Measurements from ENCODE around the gene ERC2. TPM values are rescaled to one million over a fixed set of nuclear protein-coding genes. Genes with fewer than 3 reads are reported as not detected.

ERC2 gene
- total RNA-seq, 1 experiment from 2014 or later, result not detected

DNA sequence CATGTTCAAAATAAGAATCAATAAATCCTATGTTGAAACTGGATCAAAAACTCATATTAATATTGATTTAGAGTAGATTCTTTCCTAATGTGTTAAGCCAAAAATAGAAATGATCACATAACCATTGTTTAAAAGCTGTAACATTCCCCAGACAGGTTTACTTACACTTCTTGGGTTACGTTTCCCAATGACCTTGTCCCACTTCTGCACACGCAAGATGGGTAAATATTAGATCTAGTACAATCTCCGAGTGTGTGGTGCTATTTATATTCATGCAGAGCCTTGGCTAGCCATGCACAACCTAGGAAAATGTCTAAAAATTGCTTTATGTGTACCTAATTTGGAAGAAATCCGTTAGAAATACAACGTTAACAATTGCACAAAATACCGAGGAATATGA is 39.6 kb downstream of the ERC2 start:
- DNase-seq (ENCODE audit: low spot score), result no peak

DNA sequence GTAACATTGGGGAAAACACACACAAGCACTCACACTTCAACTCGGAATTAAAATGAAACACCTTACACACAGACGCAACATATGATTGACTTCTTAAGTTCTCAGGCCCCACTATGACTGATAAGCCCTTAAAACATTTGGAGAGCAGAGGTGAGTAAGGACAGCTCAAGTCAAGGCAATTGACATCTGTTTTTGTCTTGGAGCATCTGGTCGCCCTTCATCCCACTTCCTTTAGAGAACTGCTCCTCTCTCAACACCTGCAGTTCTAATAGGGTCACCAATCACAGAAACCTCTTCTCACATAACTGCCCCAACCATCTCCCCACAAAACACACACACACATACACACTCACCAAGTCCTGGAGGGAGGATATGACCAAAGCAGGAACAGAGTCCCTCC is 43.4 kb downstream of the ERC2 start:
- DNase-seq (ENCODE audit: low spot score), result no peak

DNA sequence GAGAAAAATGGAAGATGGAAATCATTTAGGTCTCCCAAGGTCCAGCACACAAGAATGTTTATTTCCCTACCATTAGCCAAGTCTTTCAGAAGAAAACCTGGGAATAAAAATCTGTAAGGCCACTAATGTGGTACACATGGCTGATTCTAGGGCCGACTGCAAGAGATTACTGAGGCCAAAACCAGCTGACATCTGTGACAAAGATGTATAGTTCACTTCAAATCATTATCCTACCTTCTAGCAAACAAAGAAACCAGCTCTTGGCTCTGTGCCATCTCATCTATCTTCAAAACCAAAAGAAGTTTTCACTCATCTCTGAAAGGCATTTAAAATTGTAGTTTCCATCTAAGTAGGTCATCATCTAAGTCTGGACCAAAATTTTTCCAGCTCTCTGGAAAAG is 43.9 kb downstream of the ERC2 start:
- no peak for DNase-seq (ENCODE audit: low spot score)

DNA sequence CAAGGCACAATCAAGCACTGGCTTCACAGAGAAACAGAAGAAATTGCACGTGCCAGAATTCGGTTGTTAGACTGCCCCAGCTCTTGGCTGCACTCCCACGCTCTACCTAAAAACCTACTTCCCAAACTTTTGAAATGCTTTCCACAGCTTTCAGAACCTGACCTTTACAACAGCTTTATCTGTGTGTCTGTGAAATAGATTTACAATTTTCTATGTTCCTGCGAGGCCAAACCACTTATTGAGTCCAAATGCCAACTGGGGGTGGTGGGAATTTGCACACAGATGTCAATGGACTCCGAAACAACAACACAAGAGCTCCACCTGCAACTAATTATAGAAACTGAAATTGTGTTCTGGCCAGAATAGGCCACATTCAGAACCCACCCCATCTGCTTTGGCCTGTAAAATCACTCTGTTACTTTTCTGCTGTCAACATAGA is 44.6 kb downstream of the ERC2 start:
- no peak for DNase-seq (ENCODE audit: low spot score)

DNA sequence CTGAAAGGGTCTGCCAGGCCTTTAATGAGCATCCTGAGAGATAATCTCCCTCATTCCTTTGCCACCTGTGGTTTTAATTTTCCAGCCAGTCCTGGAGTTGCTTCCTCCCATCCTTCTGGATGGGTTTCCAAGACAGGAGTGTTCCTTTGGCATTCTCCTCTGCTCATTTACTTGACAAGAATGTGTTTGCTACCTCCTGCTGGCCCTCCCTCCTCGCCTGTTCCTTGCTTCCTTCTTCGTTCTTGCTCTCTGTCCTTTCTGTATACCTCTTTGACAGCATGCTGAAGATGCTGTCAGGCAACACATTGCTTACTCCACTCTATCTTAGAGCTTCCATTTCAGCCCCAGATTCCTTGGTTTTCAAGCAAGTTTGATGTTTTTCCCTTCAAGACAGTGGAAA is 46.0 kb downstream of the ERC2 start:
- DNase-seq (ENCODE audit: low spot score), result no peak

DNA sequence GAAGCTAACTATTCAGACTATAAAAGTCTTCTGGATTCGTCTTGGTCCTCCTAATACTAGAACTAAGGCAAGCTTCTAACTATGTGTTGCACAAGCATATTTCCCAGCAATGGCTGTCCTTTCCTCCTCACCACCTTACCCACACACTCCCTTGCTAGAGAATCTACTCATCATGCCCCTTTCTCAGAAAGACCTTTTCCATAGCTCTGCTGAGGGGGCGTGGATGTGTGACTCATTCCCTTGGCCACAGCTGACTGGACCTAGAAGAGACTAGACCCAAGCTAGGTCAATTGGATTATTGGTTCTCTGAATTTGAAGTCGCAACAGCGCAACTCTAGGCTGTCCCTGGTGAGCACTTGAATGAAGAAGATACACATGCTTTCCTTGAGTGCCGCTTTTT is 47.1 kb downstream of the ERC2 start:
- DNase-seq (ENCODE audit: low spot score), result no peak

DNA sequence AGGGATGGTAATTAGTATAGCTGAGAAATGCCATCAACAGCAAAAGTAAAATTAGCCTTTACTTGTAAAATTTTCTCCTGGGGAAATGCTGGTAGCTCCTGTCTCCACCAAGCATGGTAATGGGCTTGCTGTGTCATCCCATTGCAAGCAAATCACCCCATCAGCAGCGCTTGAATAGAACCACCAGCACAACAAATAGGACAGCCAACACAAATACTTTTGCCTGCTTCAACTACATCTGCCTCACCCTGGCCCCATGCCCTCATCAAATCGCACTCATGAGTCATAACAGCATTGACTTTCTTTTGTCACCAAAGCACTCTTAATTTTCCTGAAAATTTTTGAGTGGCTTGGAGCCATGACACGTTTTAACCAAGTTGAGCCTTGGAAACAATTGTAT is 52.6 kb downstream of the ERC2 start:
- DNase-seq (ENCODE audit: low spot score), result no peak

DNA sequence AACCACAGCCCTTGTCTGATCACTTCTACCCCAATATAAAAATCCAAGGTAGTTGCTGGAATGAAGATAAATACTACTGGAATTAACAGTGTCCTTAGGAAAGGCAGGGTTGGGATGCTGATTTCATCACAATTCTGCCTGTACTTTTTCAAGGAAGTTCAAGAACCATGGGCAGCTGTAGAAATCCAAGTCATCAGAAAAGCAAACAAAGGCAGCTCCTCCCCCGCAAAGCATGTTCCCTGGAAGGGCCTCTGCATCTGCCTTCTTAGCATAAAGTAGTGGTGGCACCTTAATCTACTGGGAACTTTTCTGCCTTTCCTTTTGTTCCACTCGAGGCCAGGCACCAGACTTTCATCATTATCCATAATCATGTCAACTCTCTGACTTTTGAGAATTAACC is 54.4 kb downstream of the ERC2 start:
- DNase-seq (ENCODE audit: low spot score), result peak; percentile 2

DNA sequence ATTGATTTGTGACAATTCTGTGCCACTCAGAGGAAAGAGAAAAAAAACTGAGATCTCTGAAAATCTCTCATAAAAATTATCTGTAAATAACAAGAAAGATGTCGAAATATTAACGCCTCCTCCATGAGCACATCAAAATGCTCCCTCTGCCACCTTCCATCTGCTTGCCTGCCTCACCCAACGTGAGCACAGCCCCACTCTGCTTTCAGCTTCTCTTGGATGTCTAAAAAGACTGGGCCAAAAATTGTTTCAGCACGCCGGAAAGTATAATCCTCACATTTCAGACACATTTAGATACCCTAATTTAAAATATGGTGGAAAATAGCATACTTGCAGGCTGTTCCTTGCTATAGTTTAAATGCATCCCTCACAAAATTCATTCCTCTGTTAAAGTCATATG is 57.1 kb downstream of the ERC2 start:
- DNase-seq (ENCODE audit: low spot score), result no peak

DNA sequence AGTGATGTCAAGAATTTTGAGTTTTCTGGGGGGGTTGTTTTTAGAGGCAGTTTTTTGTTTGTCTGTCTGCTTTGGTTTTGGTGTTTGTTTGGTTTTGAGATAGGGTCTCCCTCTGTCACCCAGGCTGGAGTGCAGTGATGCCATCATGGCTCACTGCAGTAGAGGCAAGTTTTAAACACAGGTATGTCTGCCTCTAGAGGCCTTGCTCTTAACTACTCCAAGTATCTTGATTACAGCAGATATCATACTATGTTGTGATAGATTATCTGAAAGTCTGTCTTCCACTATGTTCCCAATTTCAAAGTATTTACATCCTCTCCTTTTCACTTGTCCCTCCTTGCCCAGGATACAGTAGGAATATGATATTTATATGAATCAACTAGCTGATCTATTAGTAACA is 57.7 kb downstream of the ERC2 start:
- no peak for DNase-seq (ENCODE audit: low spot score)

DNA sequence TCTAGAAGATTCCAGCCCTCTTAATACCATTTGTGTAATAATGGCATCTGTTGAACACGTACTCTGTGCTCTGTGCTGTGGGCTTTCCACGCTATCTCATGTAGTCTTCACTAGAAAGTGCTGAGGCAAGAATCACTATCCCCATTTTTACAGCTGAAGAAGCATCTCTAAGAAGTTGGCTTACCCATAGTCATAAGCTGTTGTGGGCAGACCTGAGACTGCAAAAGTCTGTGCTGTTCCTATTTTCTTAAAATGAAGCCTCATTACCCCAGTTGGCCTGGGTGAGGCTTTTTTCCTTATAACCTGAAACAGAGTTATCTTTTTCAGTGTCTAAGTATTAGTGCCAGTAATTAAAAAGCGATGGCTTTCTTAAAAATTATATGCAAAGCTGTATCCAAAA is 58.5 kb downstream of the ERC2 start:
- no peak for DNase-seq (ENCODE audit: low spot score)

DNA sequence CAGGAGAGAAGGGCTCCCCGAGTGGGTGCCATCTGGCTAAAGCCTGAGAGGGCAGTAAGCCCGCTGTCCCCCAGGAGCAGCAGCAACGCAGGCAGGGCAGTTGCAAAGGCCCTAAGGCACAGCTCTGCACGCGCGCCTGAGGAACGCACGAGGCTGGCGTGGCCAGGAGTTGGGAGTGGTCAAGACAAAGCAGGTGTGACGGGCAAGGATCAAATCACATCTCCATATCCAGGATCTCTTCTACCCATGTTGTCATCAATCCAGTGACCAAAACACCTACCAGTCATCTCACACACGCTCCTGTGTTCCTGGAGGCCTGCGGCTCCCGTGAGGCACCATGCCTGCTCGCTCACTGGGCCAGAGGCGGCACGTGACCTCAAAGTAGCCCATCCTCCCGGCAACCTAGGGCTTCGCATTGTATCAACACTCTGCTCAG is 59.5 kb downstream of the ERC2 start:
- DNase-seq (ENCODE audit: low spot score), result no peak

DNA sequence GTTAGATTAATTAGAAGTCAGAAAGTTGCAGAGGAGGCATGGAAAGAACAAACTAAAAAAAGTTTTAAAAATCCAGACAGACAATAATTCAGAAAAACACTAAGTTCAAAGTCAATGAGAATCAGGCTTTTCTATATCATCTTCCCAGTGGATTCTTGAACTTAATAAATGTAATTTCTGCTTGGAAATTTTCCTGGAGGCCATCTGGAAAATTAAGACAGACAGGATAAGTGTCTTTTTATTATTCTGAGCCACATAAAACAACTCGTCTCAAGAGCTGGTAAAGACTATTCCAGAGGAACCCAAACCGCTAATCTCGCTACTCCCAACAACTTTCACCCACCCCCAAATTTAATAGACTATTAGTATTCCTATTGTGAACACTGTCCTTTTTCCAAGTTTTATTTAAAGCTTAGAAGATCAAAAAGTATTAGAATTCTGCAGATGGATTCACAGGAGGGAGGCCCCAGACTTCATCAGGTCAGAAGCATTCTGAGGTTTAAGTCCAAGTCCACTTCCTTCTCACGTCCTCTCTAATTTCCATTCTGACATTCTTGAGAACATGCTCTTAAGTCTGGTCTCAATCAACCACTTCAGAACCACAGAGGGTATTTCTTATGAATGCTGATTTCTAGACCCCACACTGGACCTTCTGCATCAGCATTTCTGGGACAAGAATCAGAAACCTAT is 61.3 kb downstream of the ERC2 start:
- DNase-seq (ENCODE audit: low spot score), result no peak

DNA sequence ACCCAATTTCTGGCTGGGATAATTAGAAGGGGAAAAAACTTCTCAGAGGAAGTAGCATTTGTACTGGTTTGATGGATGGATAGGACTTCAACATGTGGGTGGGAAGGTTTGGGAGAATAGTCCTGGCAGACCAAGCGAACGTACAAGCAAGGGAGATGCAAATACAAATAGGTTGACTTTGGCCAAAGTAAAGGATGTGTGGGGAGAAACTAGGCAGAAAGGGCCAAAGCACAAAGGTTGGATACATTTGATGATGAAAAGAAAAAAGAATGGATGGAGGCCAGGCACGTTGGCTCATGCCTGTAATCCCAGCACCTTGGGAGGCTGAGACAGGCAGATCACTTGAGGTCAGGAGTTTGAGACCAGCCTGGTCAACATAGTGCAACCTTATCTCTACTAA is 63.4 kb downstream of the ERC2 start:
- DNase-seq (ENCODE audit: low spot score), result no peak

DNA sequence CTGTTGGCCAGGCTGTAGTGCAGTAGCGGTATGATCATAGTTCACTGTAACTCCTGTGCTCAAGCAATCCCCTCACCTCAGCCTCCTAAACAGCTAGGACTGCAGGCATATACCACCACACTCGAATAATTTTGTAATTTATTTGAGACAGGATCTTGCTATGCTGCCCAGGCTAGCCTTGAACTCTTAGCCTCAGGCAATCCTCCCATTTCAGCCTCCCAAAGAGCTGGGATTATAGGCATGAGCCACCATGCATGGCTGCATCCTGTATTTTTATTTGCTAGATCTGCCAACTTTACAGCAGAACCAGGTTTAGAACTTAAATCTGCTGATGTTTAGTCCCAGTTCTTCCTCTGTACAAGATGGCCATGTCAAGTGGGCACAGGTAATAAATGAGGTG is 69.6 kb downstream of the ERC2 start:
- no peak for DNase-seq (ENCODE audit: low spot score)

DNA sequence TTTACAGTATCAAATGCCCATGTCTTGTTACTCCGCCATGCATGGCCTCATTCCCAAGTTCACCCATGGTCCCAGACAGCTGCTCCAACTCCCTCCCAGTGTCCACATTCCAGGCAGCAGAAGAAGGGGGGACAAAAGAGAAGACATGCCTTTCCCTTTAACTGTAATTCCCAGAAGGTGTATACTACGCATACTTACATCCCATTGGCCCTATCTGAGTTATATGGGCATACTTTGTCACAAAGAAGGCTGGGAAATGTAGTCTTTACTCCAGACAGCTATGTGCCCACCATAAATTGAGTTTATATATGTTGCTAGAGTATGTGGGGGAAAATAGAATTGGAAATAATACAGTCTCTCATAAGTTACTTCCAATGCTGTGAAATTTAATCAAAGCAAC is 70.5 kb downstream of the ERC2 start:
- DNase-seq (ENCODE audit: low spot score), result no peak

DNA sequence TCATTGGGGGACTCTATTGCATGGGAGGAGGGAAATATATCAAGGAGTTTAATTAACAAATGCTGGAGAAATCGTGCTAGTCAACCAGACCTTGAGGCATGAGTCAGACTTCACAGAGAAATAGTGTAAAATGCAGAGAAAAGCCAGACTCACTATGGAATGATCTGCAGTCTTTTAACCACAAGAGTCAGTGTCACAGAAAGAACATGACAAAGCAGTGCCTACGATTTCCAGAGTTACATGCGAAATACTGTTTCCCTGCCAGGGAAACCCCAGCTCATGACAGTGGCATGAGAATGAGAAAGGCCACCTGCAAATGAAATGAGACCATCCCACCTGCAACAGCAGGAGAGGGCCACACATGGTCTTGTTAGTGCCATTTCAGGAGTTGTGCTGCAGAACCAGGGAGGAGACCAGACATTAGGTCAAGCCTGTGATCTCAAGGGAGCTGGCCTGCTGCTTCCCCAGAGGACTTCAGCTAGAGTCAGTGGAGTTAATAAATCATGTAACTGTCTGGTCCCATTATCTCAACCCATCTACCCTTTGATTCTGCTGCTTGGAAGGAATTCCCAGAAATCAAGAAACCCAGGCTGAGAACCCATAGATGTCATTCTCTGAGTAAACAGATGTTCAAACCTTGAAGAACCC is 79.0 kb downstream of the ERC2 start:
- no peak for DNase-seq (ENCODE audit: low spot score)

DNA sequence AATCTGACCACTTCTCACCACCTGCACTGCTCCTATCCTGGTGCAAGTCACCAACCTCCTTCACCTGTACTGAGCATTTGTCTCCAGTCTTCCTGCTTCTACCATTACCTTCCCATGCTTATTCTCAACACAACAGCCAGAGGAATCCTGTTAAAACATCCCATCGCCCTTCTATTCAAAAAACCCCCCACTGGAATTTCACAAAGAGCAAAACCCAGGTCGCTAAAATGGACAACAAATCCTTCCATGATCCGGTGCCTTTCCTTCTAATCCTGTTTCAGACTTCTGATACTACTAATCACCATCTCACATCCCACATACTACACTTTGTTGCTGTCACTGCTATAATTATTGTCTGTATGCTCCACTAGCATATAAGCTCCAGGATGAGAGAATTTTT is 85.2 kb downstream of the ERC2 start:
- no peak for DNase-seq (ENCODE audit: low spot score)

DNA sequence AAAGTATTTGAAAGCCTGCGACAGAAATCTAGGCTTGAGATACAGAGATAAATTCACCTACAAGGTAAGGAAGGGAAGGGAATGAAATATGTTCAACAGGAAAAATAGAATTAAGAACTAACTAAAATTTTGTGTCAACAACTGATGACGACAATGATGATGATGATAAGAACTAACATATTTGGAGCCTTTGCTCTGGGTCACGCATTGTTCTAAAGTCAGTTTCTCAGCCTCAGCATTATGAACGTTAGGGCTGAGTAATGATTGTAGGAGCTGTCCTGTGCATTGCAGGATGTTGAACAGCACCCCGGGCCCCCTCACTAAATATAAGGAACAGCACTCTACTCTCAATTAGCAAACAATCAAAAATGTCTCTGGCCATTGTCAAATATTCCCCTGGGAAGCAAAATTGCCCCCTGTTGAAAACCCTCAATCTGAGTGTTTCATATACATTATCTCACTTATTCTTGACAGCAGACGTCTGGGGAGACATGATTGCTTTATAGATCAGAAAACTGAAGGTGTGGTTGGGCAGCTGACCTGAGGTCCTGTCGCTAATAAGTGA is 88.5 kb downstream of the ERC2 start:
- DNase-seq (ENCODE audit: low spot score), result no peak

DNA sequence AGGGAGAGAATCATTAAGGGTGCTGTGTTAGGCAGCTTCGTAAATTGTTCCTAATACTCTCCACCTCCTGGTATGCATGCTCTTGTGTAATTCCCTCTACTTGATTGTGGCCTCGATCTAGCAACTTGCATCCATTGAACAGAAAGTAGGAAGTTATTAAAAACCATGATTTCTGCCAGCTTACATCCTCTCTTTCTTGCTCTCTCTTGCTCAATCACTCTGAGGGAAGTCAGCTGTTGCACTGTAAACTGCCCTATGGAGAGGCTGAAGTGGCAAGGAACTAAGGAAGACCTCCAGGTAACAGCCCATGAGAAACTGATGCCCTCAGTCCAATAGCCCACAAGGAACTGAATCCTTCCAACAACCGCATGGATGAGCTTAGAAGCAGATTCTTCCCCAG is 92.6 kb downstream of the ERC2 start:
- DNase-seq (ENCODE audit: low spot score), result no peak

DNA sequence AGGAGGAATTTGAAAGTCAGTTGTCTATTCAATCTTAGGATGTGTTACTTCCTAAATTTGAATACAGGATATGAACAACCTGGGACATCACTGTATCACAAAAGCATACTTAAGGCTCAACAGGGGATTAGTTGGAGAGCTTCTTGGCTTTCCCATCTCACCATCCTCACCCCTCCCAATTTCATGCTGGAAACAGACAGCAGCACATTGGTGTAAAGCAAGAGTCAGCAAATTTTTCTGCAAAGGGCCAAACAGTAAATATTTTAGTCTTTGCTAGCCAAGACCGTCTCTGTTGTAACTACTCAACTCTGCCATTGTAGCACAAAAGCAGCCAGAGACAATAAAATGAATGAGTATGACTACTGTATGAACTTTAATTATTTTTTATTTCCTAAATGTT is 94.9 kb downstream of the ERC2 start:
- no peak for DNase-seq (ENCODE audit: low spot score)

DNA sequence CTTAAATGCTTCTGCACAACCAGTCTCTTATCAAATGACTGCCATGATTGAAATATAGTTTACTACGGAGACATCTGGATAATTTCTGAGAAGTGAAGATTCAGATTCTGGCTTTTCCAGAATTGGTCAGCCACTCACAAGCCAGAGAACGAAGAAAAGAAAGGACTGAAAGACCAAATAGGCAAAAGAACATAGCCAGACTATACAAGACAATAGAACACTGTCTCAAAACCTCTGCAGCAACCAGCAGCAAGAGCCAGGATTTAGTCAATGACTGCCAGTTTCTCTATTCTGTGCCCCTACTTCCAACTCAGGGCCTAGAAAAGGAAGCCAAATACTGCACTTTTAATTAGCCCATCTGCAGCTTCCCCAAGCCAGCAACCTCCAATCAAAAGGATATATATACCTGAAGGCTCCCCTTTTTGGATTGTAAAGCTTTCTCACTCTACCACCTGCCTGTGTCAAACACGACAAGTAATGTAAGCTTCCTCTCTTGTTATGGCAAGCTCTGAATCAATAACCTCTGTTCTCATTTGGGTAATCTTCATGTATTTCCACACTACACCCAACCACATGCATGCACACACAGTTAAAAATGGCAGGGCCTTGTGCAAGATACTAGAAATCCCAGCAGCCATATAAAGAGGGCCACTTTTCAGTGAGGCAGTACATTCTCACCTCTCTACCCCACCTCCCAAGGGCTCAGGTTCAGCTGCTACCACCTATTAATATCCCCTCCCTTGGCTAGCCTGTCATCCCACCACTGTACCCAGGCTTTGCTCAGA is 97.1 kb downstream of the ERC2 start:
- DNase-seq (ENCODE audit: low spot score), result no peak

DNA sequence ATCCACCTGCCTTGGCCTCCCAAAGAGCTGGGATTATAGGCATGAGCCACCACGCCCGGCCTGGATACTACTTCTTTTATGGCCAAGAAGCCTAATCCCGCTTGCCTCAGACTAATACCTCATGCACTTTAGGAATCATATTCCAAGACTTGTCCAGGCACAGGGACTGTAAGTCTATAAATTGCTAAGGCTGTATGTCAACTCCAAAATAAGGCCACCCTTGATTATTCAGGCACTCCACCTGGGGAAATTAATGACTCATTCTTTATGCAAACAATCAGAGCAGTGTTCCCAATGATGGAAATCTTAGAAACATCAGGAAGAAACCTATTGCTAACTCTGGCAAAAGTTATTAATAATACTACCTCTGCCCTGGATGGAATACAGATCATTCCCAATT is 98.4 kb downstream of the ERC2 start:
- no peak for DNase-seq (ENCODE audit: low spot score)
